Thyroid gland (tissue), 4 donors: ENCODE measurements around the gene TNNT2.

ENCODE experiments used
- CTCF ChIP-seq, 6 experiments: fragments of 200-600 bp in 3 of 6; fragments of 450-650 bp in 3 of 6; sonication (generic) in 3 of 6; IDR thresholded peaks; one replicate each; pipeline ENCODE4 v1.5.1; 2016 to 2019; ENCODE audit warnings: antibody characterized with exemption in 6 of 6, mild to moderate bottlenecking in 2 of 6, inconsistent platforms in 1 of 6, moderate library complexity in 1 of 6
- POLR2A ChIP-seq, 2 donors: fragments of 450-650 bp; IDR thresholded peaks; one replicate each; pipeline ENCODE4 v1.6.1; 2017; ENCODE audit warnings: antibody characterized with exemption in 2 of 2, mild to moderate bottlenecking in 2 of 2, moderate library complexity in 1 of 2

- no peak for TF ChIP-seq CTCF (IDR thresholded peaks at IDR 0.05)
- TF ChIP-seq POLR2A (IDR thresholded peaks at IDR 0.05) = no peak
These were observed 64.4 kb downstream of the TNNT2 start for GRCh38 chr1:201313086-201313485.
